K562 (cell line): ENCODE measurements around the gene ORMDL2. TPM values are rescaled to one million over a fixed set of nuclear protein-coding genes. Genes with fewer than 3 reads are reported as not detected.

Source experiments
- ARID2 ChIP-seq: fragments of 450-650 bp; IDR thresholded peaks from 2 replicates; pipeline ENCODE4 v1.6.1; 2017; ENCODE audit warnings: antibody characterized with exemption, mild to moderate bottlenecking
- SRSF1 ChIP-seq: fragments of 200-400 bp; formaldehyde crosslinking; IDR thresholded peaks from 2 replicates; pipeline ENCODE4 v1.6.1; 2017; ENCODE audit warnings: mild to moderate bottlenecking, low read depth, low read length, moderate library complexity
- ZNF318 ChIP-seq, 2 experiments: fragments of 450-650 bp; IDR thresholded peaks; 2 replicates each; pipeline ENCODE4 v1.6.1; 2016; ENCODE audit warnings: mild to moderate bottlenecking in 2 of 2, borderline replicate concordance in 1 of 2, low read depth in 1 of 2, moderate library complexity in 1 of 2
- ZNF778 ChIP-seq: fragments of 450-650 bp; formaldehyde crosslinking; IDR thresholded peaks from 2 replicates; pipeline ENCODE4 v1.4.0; 2020; ENCODE audit warnings: mild to moderate bottlenecking, moderate library complexity
- polyA plus RNA-seq, 8 experiments: library from polyadenylated mRNA; depleted of rRNA in 4 of 8; stranded (reverse) in 5 of 8; unstranded in 3 of 8; fragments of >200 nt; fragmentation: Nextera tagmentation in 2 of 8; fragmentation: Illumina TruSeq in 1 of 8; extraction: Ambion mirVana in 2 of 8; extraction: Trizol in 1 of 8; gene quantifications; 2 replicates each; pipeline versions ENCODE4 v1.2.1 to v1.2.3, GENCODE V29; 2011 to 2014; ENCODE audit warnings: inconsistent platforms in 1 of 8, missing spikeins in 1 of 8
- total RNA-seq, 7 experiments: library from RNA; depleted of rRNA in 6 of 7; stranded (reverse); fragments of >200 nt in 6 of 7; fragmentation: Illumina TruSeq in 2 of 7; extraction: Trizol in 2 of 7; gene quantifications; 2 replicates each; pipeline versions ENCODE4 v1.2.1 to v1.2.3, GENCODE V29; 2011 to 2021; ENCODE audit warnings: low replicate concordance in 1 of 7

ORMDL2 gene
- total and polyA plus RNA-seq, 9 of the 15 experiments (the other 6 are each of a cell fraction or from before 2014, with no cell fraction given): 9.9 to 113 (median 34.4) TPM

GRCh38 chr12:55838361-55838760, 20.5 kb downstream of the ORMDL2 start (continued):
- TF ChIP-seq ZNF318 (IDR thresholded peaks at IDR 0.05; ENCODE audit: borderline replicate concordance in 1 of 2, low read depth in 1 of 2) (no peak), SRSF1 (no peak), ZNF778 (no peak), ARID2 (no peak)
- TF ChIP-seq, all 486 proteins: peak for 0
